Body of pancreas (tissue), 4 donors: ENCODE data around the gene GNPAT. TPM values are rescaled to one million over a fixed set of nuclear protein-coding genes. Genes with fewer than 3 reads are reported as not detected.

Experiments
- ATAC-seq: fragments of 150-250 bp; one replicate; pipeline ENCODE4 v1.9.1; 2016
- DNase-seq, 4 donors: peaks; one replicate each; pipeline ENCODE4 v3.0.0-alpha.2; 2019
- H3K27ac ChIP-seq, 4 donors: fragments of 200-600 bp; sonication (generic); 1 replicate in 3 of 4; 2 replicates in 1 of 4; pipeline versions ENCODE4 v1.5.1 to v1.6.1; 2016 to 2019; ENCODE audit warnings: mild to moderate bottlenecking in 1 of 4, mixed read lengths in 1 of 4, moderate library complexity in 1 of 4
- H3K27me3 ChIP-seq, 2 donors: fragments of 200-600 bp; sonication (generic); one replicate each; pipeline ENCODE4 v1.6.0; 2016; ENCODE audit warnings: mild to moderate bottlenecking in 1 of 2
- H3K36me3 ChIP-seq, 2 donors: fragments of 200-600 bp; sonication (generic); replicated peaks in 1 of 2; 2 replicates each; pipeline ENCODE4 v1.5.1; 2016; ENCODE audit warnings: low read depth in 2 of 2; ENCODE audit not compliant: insufficient read depth in 1 of 2
- H3K4me1 ChIP-seq: fragments of 200-600 bp; sonication (generic); one replicate; pipeline ENCODE4 v1.6.0; 2016
- H3K4me3 ChIP-seq, 2 donors: fragments of 200-600 bp; sonication (generic); 1 replicate in 1 of 2; 2 replicates in 1 of 2; pipeline ENCODE4 v1.5.1; 2016 to 2019
- H3K9me3 ChIP-seq, 3 donors: fragments of 200-600 bp; sonication (generic); 1 replicate in 2 of 3; 2 replicates in 1 of 3; pipeline ENCODE4 v1.5.1; 2016
- CTCF ChIP-seq, 7 experiments: fragments of 450-650 bp in 4 of 7; fragments of 200-600 bp in 3 of 7; sonication (generic) in 3 of 7; IDR thresholded peaks; one replicate each; pipeline ENCODE4 v1.5.1; 2016 to 2019; ENCODE audit warnings: antibody characterized with exemption in 7 of 7
- POLR2A ChIP-seq, 3 donors: fragments of 450-650 bp; IDR thresholded peaks; one replicate each; pipeline ENCODE4 v1.6.1; 2016; ENCODE audit warnings: antibody characterized with exemption in 3 of 3, mild to moderate bottlenecking in 2 of 3
- WGBS, 2 donors: methylation state at CpG; one replicate each; pipeline ENCODE4 v1.1.5; 2017; 5-methylcytosine and 5-hydroxymethylcytosine counted together
- intact Hi-C: fragments of 100-400 bp; cut with DNase I; formaldehyde crosslinking; loops from one replicate; pipeline ENCODE4 v1.15.1; 2023
- total RNA-seq, 2 donors: library from RNA; depleted of rRNA; stranded (reverse); fragments of >200 nt; gene quantifications; one replicate each; pipeline ENCODE4 v1.1.0, GENCODE V29; 2016

The GNPAT gene
- total RNA-seq, 2 donors from 2014 or later, result 18.1 to 27.0 TPM

DNA sequence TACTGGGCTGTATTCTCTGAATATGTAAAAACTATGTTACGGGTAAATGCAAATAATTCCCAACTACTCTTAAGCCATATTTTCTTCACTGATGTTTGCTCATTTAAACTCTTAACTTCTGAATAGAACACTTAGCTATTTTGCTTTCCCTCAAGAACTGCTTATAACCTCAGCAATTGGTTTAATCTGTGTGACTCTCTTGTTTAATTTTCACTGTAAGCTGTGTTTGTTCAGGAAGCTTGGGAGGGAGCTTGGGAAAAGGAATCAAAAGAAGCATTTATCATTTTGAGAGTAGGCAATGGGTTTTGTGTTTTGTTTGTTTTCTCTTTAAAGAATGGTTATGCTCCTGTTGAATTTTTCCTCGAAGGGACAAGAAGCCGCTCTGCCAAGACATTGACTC, 24.4 kb downstream of the GNPAT start:
- Histone ChIP-seq H3K9me3 (no peaks in the 10 kb centered on the region), H3K4me3 (no peak overlapping the region), H3K27ac (no peak overlapping the region), H3K27me3 (no peaks in the 10 kb centered on the region), H3K4me1 (no peaks in the 10 kb centered on the region), H3K36me3 (peaks cover 16 to 30% of the 10 kb centered on the region in 2 donors)
- DNase-seq (no peak), ATAC-seq (no peak)
- TF ChIP-seq POLR2A (IDR thresholded peaks at IDR 0.05) (no peak), CTCF (IDR thresholded peaks at IDR 0.05) (no peak)
- WGBS, 2 donors, result 83 to 84% methylated on average over 3 of the region's 3 CpGs
- intact Hi-C loops, result no loop called here

DNA sequence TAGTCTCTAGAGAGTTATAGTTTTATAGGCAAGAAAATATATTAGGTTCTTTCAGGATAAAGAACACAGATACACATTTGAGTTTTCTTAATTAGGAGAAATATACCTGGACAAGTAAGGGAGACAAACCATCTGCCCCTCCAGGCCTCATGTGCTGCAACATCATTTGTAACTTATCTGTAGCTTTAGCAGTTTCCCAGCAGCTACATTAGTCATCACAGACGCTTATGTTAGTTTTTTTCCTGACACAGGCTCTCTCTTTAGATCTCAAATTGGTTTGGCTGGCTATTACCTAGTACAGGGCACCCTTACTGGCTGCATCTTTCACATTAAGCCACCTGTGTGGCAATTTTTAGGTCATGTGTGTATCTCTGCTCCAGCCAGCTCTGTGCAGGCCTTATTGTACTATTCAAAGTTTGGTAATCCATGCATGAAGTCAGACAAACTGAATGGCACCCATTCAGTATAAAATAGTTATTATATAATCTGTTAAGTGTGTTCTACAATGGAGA, 25.9 kb downstream of the GNPAT start:
- intact Hi-C loops, result no loop called here
- no peaks in the 10 kb centered on the region for H3K9me3 ChIP-seq
- no peak overlapping the region for H3K27ac ChIP-seq
- DNase-seq, result no peak
- H3K4me3 ChIP-seq, result no peak overlapping the region
- WGBS, 2 donors, result 35 to 45% methylated on average over 1 of the region's 1 CpG
- H3K4me1 ChIP-seq, result no peaks in the 10 kb centered on the region
- ATAC-seq, result no peak
- TF ChIP-seq POLR2A (IDR thresholded peaks at IDR 0.05), result no peak
- TF ChIP-seq CTCF (IDR thresholded peaks at IDR 0.05), result no peak
- no peaks in the 10 kb centered on the region for H3K27me3 ChIP-seq
- H3K36me3 ChIP-seq, result peaks cover 16 to 31% of the 10 kb centered on the region in 2 donors

GRCh38 chr1:231272173-231272572, 31.2 kb downstream of the GNPAT start:
- Histone ChIP-seq H3K4me1 (no peaks in the 10 kb centered on the region), H3K36me3 (peaks cover 11 to 33% of the 10 kb centered on the region in 2 donors), H3K27ac (no peak overlapping the region), H3K4me3 (no peak overlapping the region), H3K27me3 (no peaks in the 10 kb centered on the region), H3K9me3 (no peaks in the 10 kb centered on the region)
- WGBS, 2 donors, result 89 to 90% methylated on average over 3 of the region's 3 CpGs
- ATAC-seq (no peak), DNase-seq (no peak)
- TF ChIP-seq POLR2A (IDR thresholded peaks at IDR 0.05) (no peak), CTCF (IDR thresholded peaks at IDR 0.05) (no peak)
- intact Hi-C loops, result no loop called here

DNA sequence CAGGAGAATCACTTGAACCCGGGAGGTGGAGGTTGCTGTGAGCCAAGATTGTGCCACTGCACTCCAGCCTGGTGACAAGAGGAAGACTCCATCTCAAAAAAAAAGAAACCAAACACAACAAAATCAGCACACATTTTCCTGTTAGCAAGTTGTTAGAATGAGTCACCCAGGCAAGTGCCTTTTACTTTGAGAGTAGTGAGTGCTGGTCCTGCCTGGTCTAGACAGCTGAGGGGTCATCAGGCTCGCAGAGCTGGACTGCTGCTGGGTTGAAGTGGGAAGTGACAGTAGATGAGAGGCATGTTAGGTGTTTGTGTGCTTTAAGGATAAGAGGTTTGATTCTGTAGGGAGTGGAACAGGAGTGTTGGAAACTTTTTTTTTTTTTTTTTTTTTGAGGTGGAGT, 31.9 kb downstream of the GNPAT start:
- Histone ChIP-seq H3K27ac (no peak overlapping the region), H3K4me3 (no peak overlapping the region), H3K36me3 (peaks cover 5 to 27% of the 10 kb centered on the region in 2 donors), H3K4me1 (no peaks in the 10 kb centered on the region), H3K27me3 (no peaks in the 10 kb centered on the region), H3K9me3 (no peaks in the 10 kb centered on the region)
- no peak for ATAC-seq
- no peak for DNase-seq
- intact Hi-C loops, result no loop called here
- 94 to 98% methylated on average over 2 of the region's 2 CpGs for WGBS, 2 donors
- no peak for TF ChIP-seq POLR2A (IDR thresholded peaks at IDR 0.05)
- no peak for TF ChIP-seq CTCF (IDR thresholded peaks at IDR 0.05)

- no peaks in the 10 kb centered on the region for H3K9me3 ChIP-seq
- no peak for TF ChIP-seq CTCF (IDR thresholded peaks at IDR 0.05)
- no peak for TF ChIP-seq POLR2A (IDR thresholded peaks at IDR 0.05)
These were observed 33.3 kb downstream of the GNPAT start for GRCh38 chr1:231274119-231274825.

More at GRCh38 chr1:231274119-231274825, 33.3 kb downstream of the GNPAT start:
- 81 to 82% methylated on average over 8 of the region's 8 CpGs for WGBS, 2 donors
- ATAC-seq (no peak), DNase-seq (no peak)
- Histone ChIP-seq H3K36me3 (peaks cover 0 to 24% of the 10 kb centered on the region in 2 donors), H3K27ac (no peak overlapping the region), H3K27me3 (no peaks in the 10 kb centered on the region), H3K4me1 (no peaks in the 10 kb centered on the region), H3K4me3 (no peak overlapping the region)
- intact Hi-C loops, result no loop called here
